Naive thymus-derived CD4-positive, alpha-beta T cell (primary cell): ENCODE data around the gene CRISP1. TPM values are rescaled to one million over a fixed set of nuclear protein-coding genes. Genes with fewer than 3 reads are reported as not detected.

ENCODE experiments used
- ATAC-seq: fragments of 150-1000 bp; cut with Tn5 transposase; 2 replicates; pipeline ENCODE4 v1.10.0; 2021; ENCODE audit warnings: mild to moderate bottlenecking, moderate library complexity
- CTCF ChIA-PET: fragments of 350-600 bp; sonication (Branson Sonifier 250); formaldehyde crosslinking; loops from one replicate; lab custom pipeline; 2021; ENCODE audit warnings: antibody characterized with exemption; lab: Charles Lee
- POLR2A ChIA-PET: fragments of 350-600 bp; sonication (Branson Sonifier 250); formaldehyde crosslinking; loops from one replicate; lab custom pipeline; 2021; ENCODE audit warnings: antibody characterized with exemption, inconsistent platforms; lab: Charles Lee
- DNase-seq, 9 donors: peaks; one replicate each; pipeline versions ENCODE4 v3.0.0 to v3.0.0-alpha.2; 2020 to 2022; ENCODE audit warnings: mixed read lengths in 1 of 9
- H3K27ac ChIP-seq: one replicate; pipeline ENCODE4 v1.7.0; 2013; ENCODE audit warnings: mild to moderate bottlenecking, low read depth, low read length, moderate library complexity
- H3K27me3 ChIP-seq, 2 donors: one replicate each; pipeline ENCODE4 v1.7.0; 2013; ENCODE audit warnings: low read length in 2 of 2, mild to moderate bottlenecking in 2 of 2, moderate library complexity in 2 of 2; ENCODE audit not compliant: control insufficient read depth in 2 of 2, insufficient read depth in 2 of 2
- H3K36me3 ChIP-seq, 3 experiments: 1 replicate in 2 of 3; 2 replicates in 1 of 3; pipeline ENCODE4 v1.7.0; 2013; ENCODE audit warnings: low read length in 3 of 3, mild to moderate bottlenecking in 3 of 3, moderate library complexity in 1 of 3; ENCODE audit not compliant: insufficient read depth in 3 of 3, control insufficient read depth in 2 of 3
- H3K4me1 ChIP-seq, 2 donors: one replicate each; pipeline ENCODE4 v1.7.0; 2013; ENCODE audit warnings: low read length in 2 of 2, mild to moderate bottlenecking in 2 of 2, moderate library complexity in 1 of 2; ENCODE audit not compliant: control insufficient read depth in 2 of 2, insufficient read depth in 2 of 2
- H3K4me3 ChIP-seq: 2 replicates; pipeline ENCODE4 v1.7.0; 2013; ENCODE audit warnings: mild to moderate bottlenecking, low read length
- H3K9me3 ChIP-seq, 3 experiments: 1 replicate in 2 of 3; 2 replicates in 1 of 3; pipeline ENCODE4 v1.7.0; 2013; ENCODE audit warnings: low read length in 3 of 3; ENCODE audit not compliant: control insufficient read depth in 2 of 3
- H3K27ac Mint-ChIP-seq, 9 donors: one replicate each; pipeline ENCODE4 v1.8.0; 2020 to 2022; ENCODE audit warnings: mixed read lengths in 9 of 9, mild to moderate bottlenecking in 8 of 9, moderate library complexity in 5 of 9, inconsistent platforms in 2 of 9
- H3K27me3 Mint-ChIP-seq, 5 donors: one replicate each; pipeline ENCODE4 v1.8.0; 2021 to 2022; ENCODE audit warnings: mixed read lengths in 5 of 5, mild to moderate bottlenecking in 1 of 5
- H3K36me3 Mint-ChIP-seq, 5 donors: one replicate each; pipeline ENCODE4 v1.8.0; 2020 to 2022; ENCODE audit warnings: mixed read lengths in 5 of 5, mild to moderate bottlenecking in 3 of 5, inconsistent platforms in 1 of 5
- H3K4me1 Mint-ChIP-seq, 7 donors: one replicate each; pipeline ENCODE4 v1.8.0; 2020 to 2022; ENCODE audit warnings: mixed read lengths in 7 of 7, mild to moderate bottlenecking in 3 of 7, inconsistent platforms in 1 of 7
- H3K4me3 Mint-ChIP-seq, 10 donors: one replicate each; pipeline ENCODE4 v1.8.0; 2020 to 2022; ENCODE audit warnings: mild to moderate bottlenecking in 10 of 10, mixed read lengths in 10 of 10, moderate library complexity in 6 of 10, inconsistent platforms in 2 of 10
- H3K9me3 Mint-ChIP-seq, 11 donors: one replicate each; pipeline ENCODE4 v1.8.0; 2020 to 2022; ENCODE audit warnings: mixed read lengths in 11 of 11, mild to moderate bottlenecking in 4 of 11, inconsistent platforms in 1 of 11, moderate library complexity in 1 of 11
- intact Hi-C, 2 donors: fragments of 100-400 bp; cut with micrococcal nuclease; formaldehyde crosslinking; loops; one replicate each; pipeline ENCODE4 v1.15.1; 2023
- polyA plus RNA-seq, 2 donors: library from polyadenylated mRNA; unstranded; fragments of 300-500 nt; fragmentation: Illumina TruSeq; gene quantifications; one replicate each; pipeline ENCODE4 v1.2.3, GENCODE V29; 2021
- total RNA-seq, 6 experiments: library from RNA in 5 of 6; stranded (reverse) in 5 of 6; gene quantifications; 1 replicate in 5 of 6; 2 replicates in 1 of 6; pipeline ENCODE4 v1.2.3 and lab custom pipeline; 2021 to 2026

CRISP1 gene
- total and polyA plus RNA-seq, 7 experiments from 2014 or later, result not detected

DNA sequence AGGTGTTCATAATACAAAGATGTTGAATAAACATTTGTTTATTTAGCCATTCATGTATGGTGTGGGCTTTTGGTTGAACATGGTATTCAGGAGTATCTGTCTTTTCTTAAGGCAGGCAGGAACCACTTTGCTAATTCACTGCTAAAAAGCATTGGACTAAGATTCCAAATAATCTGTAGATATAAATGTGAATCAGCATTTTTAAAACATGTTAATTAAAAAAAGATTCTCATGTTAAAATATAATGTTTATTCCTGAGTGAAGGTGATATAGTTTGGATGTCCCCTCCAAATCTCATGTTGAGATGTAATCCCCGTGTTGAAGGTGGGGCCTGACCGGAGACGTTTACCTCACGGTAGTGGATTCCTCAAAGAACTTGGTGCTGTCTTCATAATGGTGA lies 19.3 kb downstream of the CRISP1 start:
- H3K4me3 ChIP-seq, result no peak overlapping the region
- Mint-ChIP-seq H3K9me3 (peaks cover 0 to 2% (median 0%) of the 10 kb centered on the region in 11 donors), H3K36me3 (no peaks in the 10 kb centered on the region), H3K4me3 (no peak overlapping the region), H3K27me3 (peaks cover 0 to 8% (median 0%) of the 10 kb centered on the region in 5 donors), H3K4me1 (no peaks in the 10 kb centered on the region), H3K27ac (no peak overlapping the region)
- H3K36me3 ChIP-seq, result no peaks in the 10 kb centered on the region
- H3K9me3 ChIP-seq, result no peaks in the 10 kb centered on the region
- intact Hi-C loops, result loop anchor here in 1 of 2 donors (5.0 kb wide), 1 partner anchor 240 kb away; no protein-coding TSS in a partner anchor
- ChIA-PET POLR2A (no interaction called here), CTCF (interaction anchor here (0.7 kb wide), 1 partner anchor 85 kb away, joined by 5 read pairs; no protein-coding TSS in a partner anchor)
- ATAC-seq (no peak), DNase-seq (no peak)
- H3K4me1 ChIP-seq, result no peaks in the 10 kb centered on the region
- H3K27me3 ChIP-seq, result no peaks in the 10 kb centered on the region
- no peak overlapping the region for H3K27ac ChIP-seq

DNA sequence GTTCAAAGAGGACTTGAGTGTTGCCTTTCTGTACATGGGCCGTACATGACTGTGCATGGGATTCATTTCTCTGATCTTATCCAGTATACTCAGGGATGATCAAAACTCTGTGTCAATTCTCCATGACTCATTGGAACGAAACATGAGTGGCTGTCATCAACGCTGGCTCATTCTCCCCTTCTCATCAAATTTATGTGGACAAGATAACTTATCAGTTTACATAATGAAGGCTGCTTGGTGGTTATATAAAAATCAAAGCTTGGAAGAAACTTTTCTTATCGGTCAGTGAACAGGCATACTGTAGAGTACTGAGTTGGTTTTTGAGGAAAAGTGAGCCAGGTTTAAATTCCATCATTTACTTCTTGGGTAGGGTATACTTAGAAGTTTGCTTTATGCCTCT lies 24.9 kb downstream of the CRISP1 start:
- Histone ChIP-seq H3K9me3 (no peaks in the 10 kb centered on the region), H3K27ac (no peak overlapping the region), H3K4me3 (no peak overlapping the region), H3K36me3 (no peaks in the 10 kb centered on the region), H3K4me1 (no peaks in the 10 kb centered on the region), H3K27me3 (no peaks in the 10 kb centered on the region)
- H3K27ac Mint-ChIP-seq, result no peak overlapping the region
- DNase-seq, result no peak
- POLR2A ChIA-PET, result no interaction called here
- H3K36me3 Mint-ChIP-seq, result no peaks in the 10 kb centered on the region
- H3K4me1 Mint-ChIP-seq, result no peaks in the 10 kb centered on the region
- ATAC-seq, result no peak
- H3K9me3 Mint-ChIP-seq, result peaks cover 0 to 2% (median 0%) of the 10 kb centered on the region in 11 donors
- CTCF ChIA-PET, result no interaction called here
- no peak overlapping the region for H3K4me3 Mint-ChIP-seq
- intact Hi-C loops, result no loop called here
- peaks cover 0 to 8% (median 3%) of the 10 kb centered on the region in 5 donors for H3K27me3 Mint-ChIP-seq

DNA sequence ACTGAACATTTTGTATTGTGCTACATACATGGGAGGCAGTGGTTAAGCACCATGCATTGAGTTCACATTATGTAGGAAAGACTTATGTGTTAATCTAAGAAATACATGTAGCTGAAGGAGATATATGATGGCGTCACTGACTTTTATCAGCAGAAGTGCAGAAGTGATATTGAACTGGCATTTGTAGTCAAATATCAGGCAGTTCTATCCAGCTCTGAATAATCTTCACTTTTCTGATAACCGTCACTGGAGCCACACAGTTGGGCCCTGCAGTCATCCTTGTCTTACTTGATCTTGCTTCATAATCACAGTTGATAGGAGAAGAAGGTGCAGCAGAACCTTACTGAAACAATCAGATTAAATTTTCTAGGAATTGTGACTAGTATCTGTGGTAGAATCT lies 26.4 kb downstream of the CRISP1 start:
- Mint-ChIP-seq H3K36me3 (no peaks in the 10 kb centered on the region), H3K4me1 (no peaks in the 10 kb centered on the region), H3K9me3 (peaks cover 0 to 2% (median 0%) of the 10 kb centered on the region in 11 donors), H3K27me3 (peaks cover 0 to 5% (median 3%) of the 10 kb centered on the region in 5 donors), H3K4me3 (no peak overlapping the region), H3K27ac (no peak overlapping the region)
- Histone ChIP-seq H3K36me3 (no peaks in the 10 kb centered on the region), H3K9me3 (no peaks in the 10 kb centered on the region), H3K27me3 (no peaks in the 10 kb centered on the region), H3K27ac (no peak overlapping the region), H3K4me3 (no peak overlapping the region), H3K4me1 (no peaks in the 10 kb centered on the region)
- intact Hi-C loops, result no loop called here
- ChIA-PET CTCF (no interaction called here), POLR2A (no interaction called here)
- no peak for DNase-seq
- ATAC-seq, result no peak

DNA sequence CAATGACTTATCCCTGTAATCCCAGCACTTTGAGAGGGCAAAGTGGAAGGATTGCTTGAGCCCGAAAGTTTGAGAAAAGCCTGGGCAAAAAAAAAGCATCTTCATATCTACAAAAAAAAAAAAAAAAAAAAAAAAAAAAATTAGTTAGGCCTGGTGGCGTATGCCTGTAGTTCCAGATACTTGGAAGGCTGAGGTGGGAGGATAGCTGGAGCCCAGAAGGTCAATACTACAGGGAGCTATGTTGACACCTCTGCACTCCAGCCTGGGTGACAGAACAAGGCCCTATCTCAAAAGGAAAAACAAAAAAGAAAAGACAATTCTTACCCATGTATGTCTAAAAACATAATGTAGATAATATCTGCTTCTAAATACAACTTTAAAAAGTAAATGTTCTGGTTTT lies 27.2 kb downstream of the CRISP1 start:
- H3K4me3 Mint-ChIP-seq, result no peak overlapping the region
- DNase-seq (no peak), ATAC-seq (no peak)
- no peak overlapping the region for H3K27ac Mint-ChIP-seq
- intact Hi-C loops, result no loop called here
- ChIA-PET CTCF (no interaction called here), POLR2A (no interaction called here)
- H3K4me3 ChIP-seq, result no peak overlapping the region
- H3K9me3 ChIP-seq, result no peaks in the 10 kb centered on the region
- no peaks in the 10 kb centered on the region for H3K36me3 Mint-ChIP-seq
- no peaks in the 10 kb centered on the region for H3K4me1 ChIP-seq
- no peaks in the 10 kb centered on the region for H3K36me3 ChIP-seq
- peaks cover 0 to 5% (median 3%) of the 10 kb centered on the region in 5 donors for H3K27me3 Mint-ChIP-seq
- H3K27ac ChIP-seq, result no peak overlapping the region
- no peaks in the 10 kb centered on the region for H3K4me1 Mint-ChIP-seq
- H3K9me3 Mint-ChIP-seq, result peaks cover 0 to 2% (median 0%) of the 10 kb centered on the region in 11 donors
- H3K27me3 ChIP-seq, result no peaks in the 10 kb centered on the region

DNA sequence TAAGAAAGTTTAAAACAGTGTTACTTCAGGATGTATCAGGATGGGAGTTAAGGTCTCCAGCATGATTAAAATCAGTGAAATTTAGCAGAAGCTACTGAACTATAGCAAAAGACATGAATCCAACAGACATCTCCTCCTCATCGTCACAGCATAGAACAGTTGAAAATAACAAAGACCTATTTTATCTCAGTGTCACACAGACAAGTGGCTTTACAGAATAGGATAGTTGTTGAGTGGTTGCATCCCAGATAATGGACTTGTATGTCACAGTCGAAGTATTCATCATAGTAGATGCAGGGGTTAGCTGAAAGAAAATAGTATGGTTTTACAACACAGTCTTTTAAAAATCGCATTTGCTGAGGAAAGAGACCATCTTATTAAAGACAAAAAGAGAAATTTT lies 31.2 kb downstream of the CRISP1 start:
- intact Hi-C loops, result no loop called here
- H3K27me3 ChIP-seq, result no peaks in the 10 kb centered on the region
- no peak for DNase-seq
- H3K27ac Mint-ChIP-seq, result no peak overlapping the region
- CTCF ChIA-PET, result no interaction called here
- no peaks in the 10 kb centered on the region for H3K4me1 ChIP-seq
- no peaks in the 10 kb centered on the region for H3K36me3 Mint-ChIP-seq
- H3K9me3 Mint-ChIP-seq, result peaks cover 0 to 4% (median 0%) of the 10 kb centered on the region in 11 donors
- H3K27ac ChIP-seq, result no peak overlapping the region
- H3K36me3 ChIP-seq, result no peaks in the 10 kb centered on the region
- no peak overlapping the region for H3K4me3 Mint-ChIP-seq
- ATAC-seq, result no peak
- H3K27me3 Mint-ChIP-seq, result peaks cover 0 to 4% (median 0%) of the 10 kb centered on the region in 5 donors
- POLR2A ChIA-PET, result no interaction called here
- H3K4me1 Mint-ChIP-seq, result no peaks in the 10 kb centered on the region
- no peak overlapping the region for H3K4me3 ChIP-seq
- no peaks in the 10 kb centered on the region for H3K9me3 ChIP-seq

DNA sequence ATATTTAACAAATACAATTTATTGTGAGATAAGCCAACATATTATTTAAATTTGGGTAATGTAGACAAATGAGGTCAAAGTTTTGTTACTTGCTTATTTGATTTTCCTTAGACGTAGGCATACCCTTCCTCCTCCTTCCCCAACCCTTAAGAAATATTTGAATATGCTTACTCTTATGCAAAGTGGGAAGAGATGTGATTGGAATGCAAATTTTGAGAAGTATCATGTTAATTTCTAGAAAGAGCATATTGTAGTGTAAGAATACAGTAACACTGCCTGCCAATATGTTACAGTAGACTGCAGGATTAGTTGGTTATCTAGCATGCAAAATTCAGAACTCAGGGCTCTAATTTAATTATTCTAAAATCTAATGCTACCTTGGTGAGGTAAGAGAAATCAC lies 32.9 kb downstream of the CRISP1 start:
- no peak for DNase-seq
- Histone ChIP-seq H3K27ac (no peak overlapping the region), H3K36me3 (no peaks in the 10 kb centered on the region), H3K27me3 (no peaks in the 10 kb centered on the region), H3K4me1 (no peaks in the 10 kb centered on the region), H3K9me3 (no peaks in the 10 kb centered on the region), H3K4me3 (no peak overlapping the region)
- POLR2A ChIA-PET, result no interaction called here
- Mint-ChIP-seq H3K4me1 (no peaks in the 10 kb centered on the region), H3K4me3 (no peak overlapping the region), H3K9me3 (peaks cover 0 to 5% (median 0%) of the 10 kb centered on the region in 11 donors), H3K36me3 (no peaks in the 10 kb centered on the region), H3K27me3 (peaks cover 0 to 4% (median 0%) of the 10 kb centered on the region in 5 donors), H3K27ac (no peak overlapping the region)
- no peak for ATAC-seq
- intact Hi-C loops, result no loop called here
- CTCF ChIA-PET, result no interaction called here

DNA sequence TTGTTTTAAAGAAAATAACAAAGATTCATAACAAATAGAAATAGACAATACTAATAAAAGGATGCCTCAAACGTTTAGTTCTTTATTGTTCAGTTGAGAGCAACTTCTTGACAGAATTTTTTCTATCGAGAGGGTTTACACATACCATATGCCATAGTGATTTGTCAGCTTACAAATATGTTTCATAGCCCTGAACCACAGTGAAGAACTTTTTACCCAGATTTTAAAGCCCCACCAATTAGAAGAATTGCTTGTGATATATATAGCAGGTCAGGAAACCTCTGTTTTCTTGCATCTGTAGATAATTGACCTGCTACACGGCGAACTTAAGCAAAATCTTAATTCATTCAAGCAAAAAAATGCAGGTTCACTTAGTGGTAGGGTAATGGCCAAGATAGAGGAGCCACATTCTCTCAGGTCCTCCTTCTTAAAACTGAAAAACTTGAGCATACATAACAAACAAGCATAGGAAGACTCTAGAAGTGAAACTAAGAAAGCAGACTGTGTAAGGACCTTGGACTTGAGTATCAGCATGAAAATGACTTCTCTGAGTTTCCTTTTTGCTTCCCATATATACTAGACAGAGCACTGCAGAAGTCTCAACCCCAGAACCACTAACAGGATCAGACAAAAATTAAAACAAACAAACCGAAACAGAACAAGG lies 39.5 kb downstream of the CRISP1 start:
- H3K27ac Mint-ChIP-seq, result no peak overlapping the region
- peaks cover 0 to 5% (median 0%) of the 10 kb centered on the region in 5 donors for H3K27me3 Mint-ChIP-seq
- peaks cover 0 to 1% (median 0%) of the 10 kb centered on the region in 7 donors for H3K4me1 Mint-ChIP-seq
- Histone ChIP-seq H3K9me3 (no peaks in the 10 kb centered on the region), H3K36me3 (no peaks in the 10 kb centered on the region), H3K27me3 (no peaks in the 10 kb centered on the region), H3K4me3 (no peak overlapping the region), H3K27ac (no peak overlapping the region), H3K4me1 (no peaks in the 10 kb centered on the region)
- ATAC-seq, result no peak
- no peak overlapping the region for H3K4me3 Mint-ChIP-seq
- intact Hi-C loops, result no loop called here
- H3K9me3 Mint-ChIP-seq, result peaks cover 0 to 5% (median 0%) of the 10 kb centered on the region in 11 donors
- ChIA-PET CTCF (no interaction called here), POLR2A (no interaction called here)
- H3K36me3 Mint-ChIP-seq, result no peaks in the 10 kb centered on the region
- no peak for DNase-seq
